Activated T-helper 1 cell treated with Interleukin-2 at 50 U/mL for 16 hours (primary cell): Measurements from ENCODE around the gene IFITM1.
"Not testable (repeated sequence)": the region's sequence is repeated elsewhere in the genome, so short reads cannot be mapped to it uniquely, and the experiment has no call there.

Source experiments
- DNase-seq: peaks from one replicate; pipeline ENCODE4 v3.0.0-alpha.2; 2020; ENCODE audit warnings: low read depth

The IFITM1 gene

GRCh38 chr11:308740-309665 lies 4.8 kb upstream of the IFITM1 start:
- DNase-seq = not testable (repeated sequence)

- not testable (repeated sequence) for DNase-seq
These were observed 3.8 kb upstream of the IFITM1 start for GRCh38 chr11:309979-310572.

GRCh38 chr11:311013-311748 lies 2.7 kb upstream of the IFITM1 start:
- not testable (repeated sequence) for DNase-seq

GRCh38 chr11:312092-312816 lies 1.6 kb upstream of the IFITM1 start:
- DNase-seq = no peak

- no peak for DNase-seq
These were observed 495 bp upstream of the IFITM1 start for GRCh38 chr11:313304-313786.

GRCh38 chr11:314554-314875 lies 675 bp downstream of the IFITM1 start:
- DNase-seq = not testable (repeated sequence)

GRCh38 chr11:315051-315481 lies 1.2 kb downstream of the IFITM1 start:
- DNase-seq = no peak

- DNase-seq = no peak
These were observed 1.7 kb downstream of the IFITM1 start for GRCh38 chr11:315516-315994.

- DNase-seq = no peak
These were observed 2.3 kb downstream of the IFITM1 start for GRCh38 chr11:316031-316701.

- no peak for DNase-seq
These were observed 3.1 kb downstream of the IFITM1 start for GRCh38 chr11:316891-317301.

- DNase-seq = not testable (repeated sequence)
These were observed 4.0 kb downstream of the IFITM1 start for GRCh38 chr11:317668-318404.

GRCh38 chr11:318405-319120 lies 4.7 kb downstream of the IFITM1 start:
- DNase-seq = not testable (repeated sequence)

GRCh38 chr11:319121-319887 lies 5.5 kb downstream of the IFITM1 start:
- DNase-seq = not testable (repeated sequence)

GRCh38 chr11:319888-320273 lies 6.0 kb downstream of the IFITM1 start:
- not testable (repeated sequence) for DNase-seq

GRCh38 chr11:324156-324555 lies 10.3 kb downstream of the IFITM1 start:
- DNase-seq = no peak

- not testable (repeated sequence) for DNase-seq
These were observed 11.0 kb downstream of the IFITM1 start for GRCh38 chr11:324593-325517.

GRCh38 chr11:325796-326591 lies 12.2 kb downstream of the IFITM1 start:
- DNase-seq = no peak
